Measurements from ENCODE around the gene SOX21.

The SOX21 gene

GRCh38 chr13:94682229-94682628, 30.1 kb downstream of the SOX21 start:
- in situ Hi-C loops (cut with MboI; ENCODE audit: low sequenced_read_pairs): no loop called here

DNA sequence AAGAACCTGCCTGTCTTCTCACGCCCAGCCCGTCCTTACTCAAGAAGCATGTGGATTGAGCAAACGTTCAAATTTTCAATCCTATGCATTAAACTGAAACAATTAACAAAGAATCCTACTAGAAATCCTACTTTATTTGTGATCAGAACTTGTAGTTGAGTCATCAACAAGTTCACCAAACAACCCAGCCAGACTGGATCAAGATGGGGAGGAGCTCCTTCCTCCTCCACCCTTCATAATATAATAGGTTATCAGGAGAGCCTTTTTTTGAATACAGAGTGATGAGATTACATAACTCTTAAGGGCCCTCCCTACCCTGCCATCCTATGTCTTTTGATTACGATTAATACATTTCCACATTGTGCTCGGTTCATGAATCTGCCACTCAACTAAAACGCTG, 32.7 kb downstream of the SOX21 start:
- in situ Hi-C loops (cut with MboI; ENCODE audit: low sequenced_read_pairs): no loop called here

DNA sequence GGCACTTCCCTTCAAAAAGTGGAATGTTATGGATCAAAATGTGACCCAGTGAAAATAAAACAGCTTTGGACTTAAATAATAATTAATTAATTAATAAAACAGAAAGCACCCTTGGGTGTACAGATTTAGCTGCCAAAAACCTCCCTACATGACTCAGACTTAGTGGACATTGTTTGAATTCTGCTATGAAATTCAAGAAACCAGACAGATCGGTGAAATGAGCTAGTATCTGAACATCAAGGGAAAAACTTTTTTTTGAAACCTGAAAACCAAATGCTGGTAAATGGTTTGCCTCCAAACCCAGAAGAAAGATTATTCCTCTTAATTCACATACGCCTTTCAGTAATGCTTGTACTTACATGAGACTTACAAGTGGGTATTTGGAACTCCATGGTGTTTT, 33.5 kb downstream of the SOX21 start:
- in situ Hi-C loops (cut with MboI; ENCODE audit: low sequenced_read_pairs): no loop called here

GRCh38 chr13:94677799-94678198, 34.5 kb downstream of the SOX21 start:
- in situ Hi-C loops (cut with MboI; ENCODE audit: low sequenced_read_pairs): no loop called here

DNA sequence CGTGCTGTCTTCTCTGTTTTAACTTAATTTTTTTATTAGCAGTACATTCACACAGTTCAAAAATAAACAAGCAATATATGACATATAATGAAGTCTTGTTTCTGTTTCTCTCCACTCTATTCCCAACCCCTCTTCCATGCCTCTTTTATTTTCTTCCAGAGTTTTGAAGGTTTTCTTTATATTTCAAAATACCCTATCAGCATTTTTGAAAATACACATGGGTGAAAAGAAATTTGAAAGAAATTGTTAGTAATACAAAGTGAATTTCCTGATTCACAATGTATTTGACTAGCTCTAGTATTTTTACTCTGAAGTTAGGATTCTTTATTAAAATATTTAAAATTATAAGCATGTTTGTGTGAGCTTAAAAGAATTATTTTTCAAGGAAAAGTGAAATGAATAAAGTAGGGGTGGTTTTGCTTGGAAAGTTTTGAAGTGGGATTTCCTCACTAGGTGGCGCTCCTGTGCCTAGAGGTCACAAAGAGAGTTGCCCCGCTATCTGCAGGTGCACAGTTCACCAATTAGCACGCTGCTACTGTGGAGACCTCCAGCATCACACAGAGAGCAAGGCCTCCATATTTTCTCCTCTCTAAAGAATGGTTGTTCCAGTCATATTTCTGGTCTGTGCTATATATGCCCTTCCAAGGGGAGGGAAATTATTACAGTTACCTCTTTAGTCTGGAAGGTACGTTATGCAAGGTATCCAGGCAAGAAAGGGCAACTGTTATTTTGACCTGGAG, 37.6 kb downstream of the SOX21 start:
- in situ Hi-C loops (cut with MboI; ENCODE audit: low sequenced_read_pairs): no loop called here

DNA sequence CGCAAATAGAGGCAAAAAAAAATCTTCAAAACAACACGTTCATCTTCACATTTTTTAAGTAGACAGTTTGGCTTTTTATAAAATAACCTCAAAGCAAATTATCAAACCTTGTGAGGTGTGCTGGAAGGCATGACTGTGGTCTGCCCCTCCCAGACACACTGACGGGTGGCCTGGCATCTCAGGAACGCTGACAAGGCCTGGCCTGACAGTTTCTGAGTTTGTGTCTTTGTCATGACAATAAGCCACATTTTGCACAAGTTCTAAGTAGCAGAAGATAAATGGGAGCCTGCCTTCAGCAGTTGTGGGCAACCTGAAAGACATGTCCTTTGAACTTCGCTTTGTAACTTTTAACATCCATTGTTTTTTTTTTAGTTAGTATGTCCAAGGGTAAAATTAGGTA, 38.5 kb downstream of the SOX21 start:
- in situ Hi-C loops (cut with MboI; ENCODE audit: low sequenced_read_pairs): no loop called here

GRCh38 chr13:94672400-94672799, 39.9 kb downstream of the SOX21 start:
- in situ Hi-C loops (cut with MboI; ENCODE audit: low sequenced_read_pairs): no loop called here

DNA sequence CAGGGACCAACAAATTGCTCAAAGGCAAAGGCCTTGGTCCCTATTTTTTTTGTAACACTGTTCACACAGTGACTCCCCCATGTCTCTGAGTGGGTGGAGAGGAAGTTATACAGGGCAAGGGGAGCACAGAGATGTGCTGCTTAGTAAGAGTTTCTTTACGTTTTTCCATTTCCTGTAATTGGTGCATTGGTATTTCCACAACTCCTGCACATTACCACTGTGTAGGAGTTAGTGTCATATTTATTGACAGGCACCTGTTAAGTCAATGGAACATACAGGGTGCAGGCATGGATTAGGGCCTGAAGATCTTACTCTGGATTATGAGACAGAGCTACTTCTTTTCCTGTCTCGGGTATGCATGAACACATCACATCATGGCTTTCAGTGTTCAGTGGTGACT, 45.2 kb downstream of the SOX21 start:
- in situ Hi-C loops (cut with MboI; ENCODE audit: low sequenced_read_pairs): no loop called here

- in situ Hi-C loops (cut with MboI; ENCODE audit: low sequenced_read_pairs): no loop called here
Measured at GRCh38 chr13:94666065-94666464, 46.3 kb downstream of the SOX21 start.

DNA sequence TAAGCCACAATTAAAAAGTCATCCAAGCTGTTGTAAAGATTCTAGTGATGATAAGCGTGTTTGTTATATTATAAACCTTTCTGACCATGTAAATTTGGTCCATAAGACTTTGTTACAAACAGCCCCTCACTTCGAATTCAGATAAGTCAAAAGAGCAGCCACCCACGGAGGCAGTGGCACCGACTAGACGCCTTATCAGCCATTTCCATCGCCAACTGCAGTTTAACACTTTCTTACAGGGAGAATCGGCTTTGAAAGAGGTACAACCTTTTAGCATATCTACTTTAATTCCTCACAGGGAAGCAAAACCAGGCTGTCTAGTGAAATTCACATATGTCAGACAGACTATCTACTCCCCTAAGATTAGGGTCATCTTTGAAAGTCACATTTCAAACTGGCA, 47.5 kb downstream of the SOX21 start:
- in situ Hi-C loops (cut with MboI; ENCODE audit: low sequenced_read_pairs): no loop called here

- in situ Hi-C loops (cut with MboI; ENCODE audit: low sequenced_read_pairs): no loop called here
Measured at GRCh38 chr13:94662274-94662945, 49.9 kb downstream of the SOX21 start.

- in situ Hi-C loops (cut with MboI; ENCODE audit: low sequenced_read_pairs): no loop called here
Measured at GRCh38 chr13:94661406-94661805, 50.9 kb downstream of the SOX21 start.

DNA sequence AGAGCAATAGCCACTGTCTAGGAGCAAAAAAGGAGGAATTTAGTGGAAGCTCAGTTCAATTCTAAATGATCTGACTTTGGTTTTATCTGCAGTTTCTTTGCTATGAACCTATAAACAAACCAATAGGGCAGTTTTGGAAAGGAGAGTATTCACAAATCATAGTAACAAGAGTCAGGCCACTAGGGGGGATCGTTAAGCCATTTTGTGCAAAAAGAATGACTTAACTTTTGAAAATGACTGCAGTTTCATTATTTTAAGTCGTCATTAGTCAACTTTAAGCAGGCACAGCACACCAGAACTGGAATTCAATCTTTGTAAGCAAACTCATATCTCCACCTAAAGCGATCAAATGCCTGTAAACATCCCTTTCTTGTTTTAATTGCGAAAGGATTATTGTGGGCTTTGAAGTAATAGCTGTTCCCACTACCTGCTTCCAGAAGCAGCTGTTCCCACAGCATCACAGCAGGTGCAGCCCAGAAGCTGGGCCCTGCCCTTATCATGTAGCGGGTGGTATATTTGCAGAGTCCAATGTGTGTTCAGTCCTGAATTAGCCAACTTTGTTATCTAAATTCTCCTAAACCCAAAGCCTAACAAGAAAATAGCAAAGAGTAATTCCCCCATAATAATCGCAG, 51.5 kb downstream of the SOX21 start:
- in situ Hi-C loops (cut with MboI; ENCODE audit: low sequenced_read_pairs): no loop called here

Measured in HL-60/S4 treated with phorbol 12-myristate 13-acetate at 8.2 ng/mL for 4 days and 3 days (cell line).